Astrocyte (in vitro differentiated cells and primary cell): ENCODE measurements around the gene IL16. TPM values are rescaled to one million over a fixed set of nuclear protein-coding genes. Genes with fewer than 3 reads are reported as not detected.

Source experiments
- DNase-seq: peaks from one replicate; pipeline ENCODE4 v3.0.0-alpha.2; 2010; ENCODE audit warnings: low read depth
- FAIRE-seq: peaks from 2 replicates; lab custom pipeline; 2011; peaks lifted over from hg19 to GRCh38; lab: Jason Lieb, UNC
- H2AFZ ChIP-seq: 2 replicates; pipeline ENCODE4 v1.6.0; 2012; ENCODE audit warnings: low read depth, low read length, inconsistent platforms
- H3K27ac ChIP-seq: 2 replicates; pipeline ENCODE4 v1.5.1; 2011; ENCODE audit warnings: low read depth, low read length, inconsistent platforms
- H3K27me3 ChIP-seq: 2 replicates; pipeline ENCODE4 v1.6.0; 2011; ENCODE audit warnings: low read length, inconsistent platforms; ENCODE audit not compliant: insufficient read depth
- H3K36me3 ChIP-seq: 2 replicates; pipeline ENCODE4 v1.5.1; 2011; ENCODE audit warnings: low read length, inconsistent platforms; ENCODE audit not compliant: insufficient read depth
- H3K4me1 ChIP-seq: 2 replicates; pipeline ENCODE4 v1.5.1; 2011; ENCODE audit warnings: low read length, inconsistent platforms; ENCODE audit not compliant: insufficient read depth
- H3K4me2 ChIP-seq: 2 replicates; pipeline ENCODE4 v1.6.0; 2012; ENCODE audit warnings: low read length, inconsistent platforms
- H3K4me3 ChIP-seq: 2 replicates; pipeline ENCODE4 v1.5.1; 2011; ENCODE audit warnings: low read depth, mild to moderate bottlenecking, low read length, inconsistent platforms; ENCODE audit not compliant: insufficient read depth
- H3K79me2 ChIP-seq: 2 replicates; pipeline ENCODE4 v1.6.0; 2012; ENCODE audit warnings: mild to moderate bottlenecking, low read length, inconsistent platforms; ENCODE audit not compliant: insufficient read depth
- H3K9ac ChIP-seq: 2 replicates; pipeline ENCODE4 v1.6.0; 2012; ENCODE audit warnings: mild to moderate bottlenecking, low read length, inconsistent platforms
- H3K9me3 ChIP-seq: 2 replicates; pipeline ENCODE4 v1.5.1; 2012; ENCODE audit warnings: low read depth, mild to moderate bottlenecking, low read length, inconsistent platforms; ENCODE audit not compliant: insufficient read depth
- H4K20me1 ChIP-seq: 2 replicates; pipeline ENCODE4 v1.6.0; 2012; ENCODE audit warnings: low read length, inconsistent platforms; ENCODE audit not compliant: insufficient read depth
- H3K27ac Mint-ChIP-seq: one replicate; pipeline ENCODE4 v1.8.0; 2021; ENCODE audit warnings: mild to moderate bottlenecking, mixed read lengths; ENCODE audit not compliant: unreplicated experiment
- H3K27me3 Mint-ChIP-seq: one replicate; pipeline ENCODE4 v1.8.0; 2021; ENCODE audit warnings: low read depth, mixed read lengths; ENCODE audit not compliant: unreplicated experiment
- H3K36me3 Mint-ChIP-seq: one replicate; pipeline ENCODE4 v1.8.0; 2021; ENCODE audit warnings: low read depth, mixed read lengths; ENCODE audit not compliant: unreplicated experiment
- H3K4me1 Mint-ChIP-seq: one replicate; pipeline ENCODE4 v1.8.0; 2021; ENCODE audit warnings: low read depth, mixed read lengths; ENCODE audit not compliant: unreplicated experiment
- H3K4me3 Mint-ChIP-seq: one replicate; pipeline ENCODE4 v1.8.0; 2021; ENCODE audit warnings: mild to moderate bottlenecking, moderate library complexity, mixed read lengths; ENCODE audit not compliant: unreplicated experiment
- H3K9me3 Mint-ChIP-seq: one replicate; pipeline ENCODE4 v1.8.0; 2021; ENCODE audit warnings: mild to moderate bottlenecking, mixed read lengths; ENCODE audit not compliant: unreplicated experiment
- CTCF ChIP-seq: IDR thresholded peaks from 2 replicates; pipeline ENCODE4 v1.5.1; 2011; ENCODE audit warnings: low read depth, mild to moderate bottlenecking, inconsistent platforms, low read length, moderate library complexity; ENCODE audit not compliant: insufficient read depth
- EZH2 ChIP-seq: IDR thresholded peaks from 2 replicates; pipeline ENCODE4 v1.6.1; 2012; ENCODE audit warnings: mild to moderate bottlenecking, low read length, inconsistent platforms; ENCODE audit not compliant: insufficient read depth
- total RNA-seq: library from RNA; stranded (reverse); gene quantifications from 2 replicates; pipeline ENCODE4 v1.2.1, GENCODE V29; 2021

IL16 gene
- total RNA-seq, 1 donor from 2014 or later = 0.36 TPM

- no peak overlapping the region for H3K4me2 ChIP-seq
- Mint-ChIP-seq H3K36me3 (peaks cover 18% of the 10 kb centered on the region), H3K4me1 (no peaks in the 10 kb centered on the region), H3K9me3 (peaks cover 2% of the 10 kb centered on the region), H3K27me3 (peaks cover 2% of the 10 kb centered on the region), H3K4me3 (no peak overlapping the region), H3K27ac (no peak overlapping the region)
- no peak overlapping the region for H3K9ac ChIP-seq
- no peak overlapping the region for H2AFZ ChIP-seq
- H3K4me1 ChIP-seq = peaks cover 23% of the 10 kb centered on the region
- H4K20me1 ChIP-seq = no peaks in the 10 kb centered on the region
- FAIRE-seq = no peak
- no peaks in the 10 kb centered on the region for H3K27me3 ChIP-seq
- no peak overlapping the region for H3K4me3 ChIP-seq
- no peaks in the 10 kb centered on the region for H3K36me3 ChIP-seq
- H3K79me2 ChIP-seq = no peaks in the 10 kb centered on the region
- TF ChIP-seq CTCF = no peak
- no peak for TF ChIP-seq EZH2
- DNase-seq = no peak
- H3K9me3 ChIP-seq = no peaks in the 10 kb centered on the region
- H3K27ac ChIP-seq = no peak overlapping the region
Measured at GRCh38 chr15:81309647-81310450, 113.2 kb downstream of the IL16 start.

GRCh38 chr15:81310480-81310879, 113.8 kb downstream of the IL16 start:
- Mint-ChIP-seq H3K4me3 (no peak overlapping the region), H3K9me3 (peaks cover 4% of the 10 kb centered on the region), H3K36me3 (peaks cover 20% of the 10 kb centered on the region), H3K27me3 (peaks cover 2% of the 10 kb centered on the region), H3K4me1 (no peaks in the 10 kb centered on the region), H3K27ac (no peak overlapping the region)
- DNase-seq (no peak), FAIRE-seq (no peak)
- TF ChIP-seq EZH2 (no peak), CTCF (no peak)
- H3K9me3 ChIP-seq = no peaks in the 10 kb centered on the region
- H3K27ac ChIP-seq = no peak overlapping the region
- no peaks in the 10 kb centered on the region for H3K27me3 ChIP-seq
- H3K36me3 ChIP-seq = no peaks in the 10 kb centered on the region
- peaks cover 23% of the 10 kb centered on the region for H3K4me1 ChIP-seq
- no peak overlapping the region for H3K9ac ChIP-seq
- H4K20me1 ChIP-seq = no peaks in the 10 kb centered on the region
- H3K4me3 ChIP-seq = no peak overlapping the region
- no peak overlapping the region for H3K4me2 ChIP-seq
- H2AFZ ChIP-seq = no peak overlapping the region
- H3K79me2 ChIP-seq = no peaks in the 10 kb centered on the region
